AG04450 (cell line): ENCODE data around the gene IL1RAPL1. TPM values are rescaled to one million over a fixed set of nuclear protein-coding genes. Genes with fewer than 3 reads are reported as not detected.

ENCODE experiments used
- CTCF ChIA-PET: fragments of 300-600, 350-600 bp; formaldehyde crosslinking; extraction: SDS; loops from one replicate; lab custom pipeline; 2022; ENCODE audit warnings: antibody characterized with exemption, inconsistent platforms; lab: Charles Lee
- POLR2A ChIA-PET: fragments of 350-600 bp; formaldehyde crosslinking; extraction: SDS; loops from one replicate; lab custom pipeline; 2021; ENCODE audit warnings: antibody characterized with exemption, inconsistent platforms; lab: Yijun Ruan, JAX
- DNase-seq: peaks from one replicate; pipeline ENCODE4 v3.0.0-alpha.2; 2011; ENCODE audit warnings: low read depth, low spot score
- H3K27ac ChIP-seq: one replicate; pipeline ENCODE4 v1.5.1; 2012; ENCODE audit warnings: low read depth, low read length, control low read depth
- H3K27me3 ChIP-seq: one replicate; pipeline ENCODE4 v1.6.0; 2012; ENCODE audit warnings: low read length; ENCODE audit not compliant: control insufficient read depth, insufficient read depth
- H3K4me3 ChIP-seq: 2 replicates; pipeline ENCODE4 v1.5.1; 2011; ENCODE audit warnings: mild to moderate bottlenecking, low read depth, low read length, control low read depth
- H3K9me3 ChIP-seq: 2 replicates; pipeline ENCODE4 v1.5.1; 2012; ENCODE audit warnings: low read length; ENCODE audit not compliant: control insufficient read depth, insufficient read depth
- polyA plus RNA-seq: library from polyadenylated mRNA; depleted of rRNA; stranded (reverse); fragments of >200 nt; gene quantifications from 2 replicates; pipeline ENCODE4 v1.2.3, GENCODE V29; 2011
- small RNA-seq: library from RNA; depleted of rRNA; stranded (forward); fragments of <200 nt; gene quantifications from one replicate; pipeline ENCODE3, GENCODE V24; 2012; ENCODE audit warnings: low read depth; ENCODE audit not compliant: insufficient read length
- TF ChIP-seq, protein P1 (sequence below): IDR thresholded peaks from 2 replicates; pipeline ENCODE4 v1.5.1; 2011; ENCODE audit warnings: low read depth, low read length, control low read depth, inconsistent platforms

Gene IL1RAPL1
- polyA plus RNA-seq, 1 experiment: 0.93 TPM

DNA sequence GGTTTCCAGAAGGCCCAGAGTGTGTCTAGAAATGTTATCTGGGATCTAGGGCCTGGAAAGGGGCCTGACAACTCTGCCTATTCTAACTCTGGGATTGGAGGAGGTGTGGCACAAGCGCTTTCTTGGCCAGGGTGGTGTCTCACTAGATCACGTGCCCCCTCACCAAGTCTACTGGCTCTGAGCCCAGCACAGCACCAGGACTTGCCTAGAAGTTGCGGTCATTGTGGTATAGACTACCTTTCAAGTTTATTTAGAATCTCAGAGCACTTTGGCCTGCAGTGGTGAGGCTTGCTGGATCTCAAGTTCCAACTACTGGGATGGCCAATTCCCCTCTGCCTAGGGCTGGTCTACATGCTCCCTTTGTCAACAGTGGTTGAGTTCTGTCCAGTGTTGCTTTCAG is 1404.8 kb downstream of the IL1RAPL1 start:
- CTCF ChIA-PET: no interaction called here
- H3K4me3 ChIP-seq: no peak overlapping the region

DNA sequence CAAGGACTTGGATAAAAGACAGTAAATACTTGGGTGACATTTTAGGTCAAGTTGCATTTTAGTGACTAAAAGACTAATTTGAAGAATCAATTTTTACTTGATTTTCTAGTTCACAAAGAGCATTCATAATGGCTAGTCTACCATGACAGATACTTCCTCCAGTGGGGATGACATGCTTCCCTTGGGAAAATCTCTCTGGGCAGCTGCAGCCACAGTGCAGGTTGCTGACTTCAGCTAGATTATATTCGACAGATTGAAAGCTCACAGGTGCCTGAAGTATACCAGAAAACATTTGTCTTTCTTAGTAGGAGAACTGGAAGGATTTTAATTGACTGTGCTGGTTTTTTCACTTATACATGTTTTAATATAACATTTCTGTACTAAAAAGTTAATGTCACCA is 1418.6 kb downstream of the IL1RAPL1 start:
- H3K9me3 ChIP-seq: no peaks in the 10 kb centered on the region
- no peak for DNase-seq
- no peak overlapping the region for H3K27ac ChIP-seq
- ChIA-PET CTCF (no interaction called here), POLR2A (no interaction called here)
- H3K4me3 ChIP-seq: no peak overlapping the region
- H3K27me3 ChIP-seq: no peaks in the 10 kb centered on the region
- TF ChIP-seq, protein P1, sequence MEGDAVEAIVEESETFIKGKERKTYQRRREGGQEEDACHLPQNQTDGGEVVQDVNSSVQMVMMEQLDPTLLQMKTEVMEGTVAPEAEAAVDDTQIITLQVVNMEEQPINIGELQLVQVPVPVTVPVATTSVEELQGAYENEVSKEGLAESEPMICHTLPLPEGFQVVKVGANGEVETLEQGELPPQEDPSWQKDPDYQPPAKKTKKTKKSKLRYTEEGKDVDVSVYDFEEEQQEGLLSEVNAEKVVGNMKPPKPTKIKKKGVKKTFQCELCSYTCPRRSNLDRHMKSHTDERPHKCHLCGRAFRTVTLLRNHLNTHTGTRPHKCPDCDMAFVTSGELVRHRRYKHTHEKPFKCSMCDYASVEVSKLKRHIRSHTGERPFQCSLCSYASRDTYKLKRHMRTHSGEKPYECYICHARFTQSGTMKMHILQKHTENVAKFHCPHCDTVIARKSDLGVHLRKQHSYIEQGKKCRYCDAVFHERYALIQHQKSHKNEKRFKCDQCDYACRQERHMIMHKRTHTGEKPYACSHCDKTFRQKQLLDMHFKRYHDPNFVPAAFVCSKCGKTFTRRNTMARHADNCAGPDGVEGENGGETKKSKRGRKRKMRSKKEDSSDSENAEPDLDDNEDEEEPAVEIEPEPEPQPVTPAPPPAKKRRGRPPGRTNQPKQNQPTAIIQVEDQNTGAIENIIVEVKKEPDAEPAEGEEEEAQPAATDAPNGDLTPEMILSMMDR: no peak

More for the DNA sequence above, 1404.8 kb downstream of the IL1RAPL1 start:
- POLR2A ChIA-PET: no interaction called here
- TF ChIP-seq, protein P1: no peak
- no peak for DNase-seq
- no peaks in the 10 kb centered on the region for H3K9me3 ChIP-seq
- no peak overlapping the region for H3K27ac ChIP-seq
- H3K27me3 ChIP-seq: no peaks in the 10 kb centered on the region

Small RNAs within 50 kb of the gene (small RNA-seq; reads per million reads assigned to genes)
- gene MIR4666B (not detected), gene RF00284 (not detected), gene RNA5SP500 (not detected)
